Endothelial cell of umbilical vein (primary cell): ENCODE measurements around the gene PKDCC. TPM values are rescaled to one million over a fixed set of nuclear protein-coding genes. Genes with fewer than 3 reads are reported as not detected.
"Not testable (repeated sequence)": the region's sequence is repeated elsewhere in the genome, so short reads cannot be mapped to it uniquely, and the experiment has no call there.

Source experiments
- BruUV-seq: library from RNA; stranded (reverse); fragments of 400-500 nt; replicated peaks from 2 replicates; lab custom pipeline; 2021; lab: Mats Ljungman, UMichigan
- CTCF ChIA-PET: fragments of 300-600, 350-600 bp; sonication (Branson Sonifier 250); formaldehyde crosslinking; loops from one replicate; lab custom pipeline; 2021; ENCODE audit warnings: antibody characterized with exemption, inconsistent platforms; lab: Charles Lee
- POLR2A ChIA-PET: fragments of 300-600, 350-600 bp; sonication (Branson Sonifier 250); formaldehyde crosslinking; loops from one replicate; lab custom pipeline; 2021; ENCODE audit warnings: antibody characterized with exemption, inconsistent platforms; lab: Charles Lee
- DNase-seq: peaks from one replicate; pipeline ENCODE4 v3.0.0-alpha.2; 2011; ENCODE audit warnings: low read depth, low spot score
- FAIRE-seq: peaks from 2 replicates; lab custom pipeline; 2011; peaks lifted over from hg19 to GRCh38; lab: Jason Lieb, UNC
- H2AFZ ChIP-seq: 2 replicates; pipeline ENCODE4 v1.6.0; 2012; ENCODE audit warnings: low read depth, low read length, control low read depth, inconsistent platforms
- H3K27ac ChIP-seq: 2 replicates; pipeline ENCODE4 v1.5.1; 2011; ENCODE audit warnings: low read depth, mild to moderate bottlenecking, control low read depth, low read length, moderate library complexity; ENCODE audit not compliant: insufficient read depth
- H3K27me3 ChIP-seq, 2 experiments: 2 replicates each; pipeline versions ENCODE4 v1.6.0 to v1.6.1; 2011; ENCODE audit warnings: low read length in 2 of 2, mixed read lengths in 1 of 2; ENCODE audit not compliant: control insufficient read depth in 2 of 2, insufficient read depth in 2 of 2
- H3K36me3 ChIP-seq, 2 experiments: 2 replicates in 1 of 2; 3 replicates in 1 of 2; pipeline ENCODE4 v1.5.1; 2011; ENCODE audit warnings: low read length in 2 of 2, mild to moderate bottlenecking in 1 of 2, moderate library complexity in 1 of 2; ENCODE audit not compliant: control insufficient read depth in 2 of 2, insufficient read depth in 2 of 2; ENCODE audit errors: extremely low read depth in 1 of 2
- H3K4me1 ChIP-seq: 3 replicates; pipeline ENCODE4 v1.5.1; 2011; ENCODE audit warnings: mild to moderate bottlenecking, low read length; ENCODE audit not compliant: control insufficient read depth, insufficient read depth; ENCODE audit errors: extremely low read depth
- H3K4me2 ChIP-seq: 2 replicates; pipeline ENCODE4 v1.6.1; 2011; ENCODE audit warnings: low read length, control low read depth, mixed read lengths; ENCODE audit not compliant: insufficient read depth
- H3K4me3 ChIP-seq, 3 experiments: fragments of 200-600 bp in 1 of 3; sonication (generic), shearing (Covaris generic) in 1 of 3; replicated peaks in 1 of 3; 2 replicates each; pipeline ENCODE4 v1.5.1; 2011 to 2016; ENCODE audit warnings: control low read depth in 3 of 3, low read length in 3 of 3, mild to moderate bottlenecking in 2 of 3, inconsistent platforms in 1 of 3, low read depth in 1 of 3, moderate library complexity in 1 of 3; ENCODE audit not compliant: insufficient read depth in 1 of 3
- H3K79me2 ChIP-seq: 2 replicates; pipeline ENCODE4 v1.6.0; 2012; ENCODE audit warnings: low read length, inconsistent platforms; ENCODE audit not compliant: control insufficient read depth, insufficient read depth
- H3K9ac ChIP-seq: replicated peaks from 2 replicates; pipeline ENCODE3; 2011; ENCODE audit warnings: low read length, control low read depth; ENCODE audit not compliant: insufficient read depth; ENCODE audit errors: extremely low read depth
- H3K9me1 ChIP-seq: replicated peaks from 3 replicates; pipeline ENCODE4 v1.6.0; 2011; ENCODE audit warnings: mild to moderate bottlenecking, low read length; ENCODE audit not compliant: control insufficient read depth, insufficient read depth; ENCODE audit errors: extremely low read depth
- H3K9me3 ChIP-seq: replicated peaks from 2 replicates; pipeline ENCODE4 v1.5.1; 2012; ENCODE audit warnings: low read length, inconsistent platforms; ENCODE audit not compliant: control insufficient read depth, insufficient read depth
- H4K20me1 ChIP-seq: replicated peaks from 2 replicates; pipeline ENCODE3; 2011; ENCODE audit warnings: mild to moderate bottlenecking, low read length; ENCODE audit not compliant: control insufficient read depth, insufficient read depth; ENCODE audit errors: extremely low read depth
- CTCF ChIP-seq, 2 donors: IDR thresholded peaks; 1 replicate in 1 of 2; 2 replicates in 1 of 2; pipeline ENCODE4 v1.5.1; 2011; ENCODE audit warnings: low read length in 2 of 2, mild to moderate bottlenecking in 2 of 2, moderate library complexity in 2 of 2, control low read depth in 1 of 2, inconsistent platforms in 1 of 2, low read depth in 1 of 2; ENCODE audit not compliant: insufficient read depth in 1 of 2; ENCODE audit errors: extremely low read depth in 1 of 2
- EZH2 ChIP-seq: IDR thresholded peaks from 2 replicates; pipeline ENCODE4 v1.6.1; 2012; ENCODE audit warnings: borderline replicate concordance, low read depth, mild to moderate bottlenecking, moderate library complexity, low read length, inconsistent platforms; ENCODE audit not compliant: severe bottlenecking
- FOS ChIP-seq: IDR thresholded peaks from 2 replicates; pipeline ENCODE4 v1.6.1; 2011; ENCODE audit warnings: mild to moderate bottlenecking, low read length, moderate library complexity, borderline replicate concordance; ENCODE audit not compliant: insufficient read depth
- GATA2 ChIP-seq: IDR thresholded peaks from 2 replicates; pipeline ENCODE4 v1.7.0; 2011; ENCODE audit warnings: low read depth, mild to moderate bottlenecking, moderate library complexity, mixed read lengths, low read length; ENCODE audit not compliant: insufficient read length, insufficient read depth
- JUN ChIP-seq: IDR thresholded peaks from 2 replicates; pipeline ENCODE4 v1.6.1; 2011; ENCODE audit warnings: borderline replicate concordance, low read depth; ENCODE audit not compliant: insufficient read length, insufficient read depth
- MAX ChIP-seq: IDR thresholded peaks from 2 replicates; pipeline ENCODE4 v1.6.1; 2011; ENCODE audit not compliant: insufficient read depth, insufficient read length
- MYC ChIP-seq: IDR thresholded peaks from one replicate; pipeline ENCODE4 v1.6.1; 2011; ENCODE audit warnings: mild to moderate bottlenecking, low read depth, low read length
- POLR2A ChIP-seq: IDR thresholded peaks from 2 replicates; pipeline ENCODE4 v1.6.1; 2012; ENCODE audit warnings: low read depth, mild to moderate bottlenecking, control low read depth, low read length
- POLR2AphosphoS5 ChIP-seq: IDR thresholded peaks from 2 replicates; pipeline ENCODE4 v1.6.1; 2012; ENCODE audit warnings: low read depth, mild to moderate bottlenecking, control low read depth, low read length, moderate library complexity; ENCODE audit not compliant: insufficient read depth
- dilution Hi-C: fragments of 300-500 bp; cut with MboI; formaldehyde crosslinking; loops from one replicate; pipeline ENCODE4 v1.15.0; 2019; ENCODE audit warnings: low sequenced_read_pairs; ENCODE audit not compliant: extremely low pct_ligation_motif_present
- intact Hi-C: fragments of 100-400 bp; cut with micrococcal nuclease; formaldehyde crosslinking; loops from one replicate; pipeline ENCODE4 v1.10.0; 2022
- polyA plus RNA-seq, 4 experiments: library from polyadenylated mRNA; depleted of rRNA in 3 of 4; stranded (reverse) in 3 of 4; unstranded in 1 of 4; fragments of >200 nt; gene quantifications; 2 replicates each; pipeline versions ENCODE4 v1.2.1 to v1.2.3, GENCODE V29; 2011 to 2012; ENCODE audit warnings: missing spikeins in 1 of 4
- total RNA-seq: library from RNA; stranded (reverse); gene quantifications from 2 replicates; pipeline ENCODE4 v1.2.3, GENCODE V29; 2021

The PKDCC gene
- total and polyA plus RNA-seq, 2 donors (not counting 3 experiments of a cell fraction or from before 2014, with no cell fraction given), result 3.0 to 5.9 TPM

- Histone ChIP-seq H3K27me3 (peaks cover 5 to 7% of the 10 kb centered on the region in 2 experiments), H3K9me1 (no peaks in the 10 kb centered on the region), H3K27ac (no peak overlapping the region), H3K9me3 (no peaks in the 10 kb centered on the region), H3K4me2 (no peak overlapping the region), H3K9ac (no peak overlapping the region), H3K36me3 (no peaks in the 10 kb centered on the region), H2AFZ (no peak overlapping the region), H3K4me3 (no peak overlapping the region), H3K4me1 (no peaks in the 10 kb centered on the region), H3K79me2 (no peaks in the 10 kb centered on the region), H4K20me1 (no peaks in the 10 kb centered on the region)
- ChIA-PET POLR2A (interaction anchor here (0.6 kb wide), 1 partner anchor 12 kb away, joined by 3 read pairs; no protein-coding TSS in a partner anchor), CTCF (no interaction called here)
- no TSS peak for BruUV-seq
- DNase-seq (no peak), FAIRE-seq (no peak)
- dilution Hi-C loops (no loop called here), intact Hi-C loops (no loop called here)
- TF ChIP-seq POLR2AphosphoS5, result no peak
- no peak for TF ChIP-seq JUN
- no peak for TF ChIP-seq FOS
- TF ChIP-seq MAX, result no peak
- TF ChIP-seq EZH2, result no peak
- TF ChIP-seq GATA2, result no peak
- TF ChIP-seq POLR2A, result no peak
- TF ChIP-seq MYC, result no peak
- no peak for TF ChIP-seq CTCF (IDR thresholded peaks at IDR 0.05; ENCODE audit: extremely low read depth in 1 of 2, insufficient read depth in 1 of 2, low read depth in 1 of 2, low read length in 2 of 2)
Observed at GRCh38 chr2:42032745-42033144, 15.1 kb upstream of the PKDCC start.

GRCh38 chr2:42034096-42034495 lies 13.7 kb upstream of the PKDCC start:
- H3K79me2 ChIP-seq, DNase-seq, H3K4me2 ChIP-seq, H2AFZ ChIP-seq, H3K27ac ChIP-seq, H3K9me3 ChIP-seq, H3K9ac ChIP-seq, intact Hi-C loops, POLR2A ChIA-PET, H3K4me1 ChIP-seq, BruUV-seq, FAIRE-seq, H3K36me3 ChIP-seq, dilution Hi-C loops, H4K20me1 ChIP-seq, H3K27me3 ChIP-seq, H3K9me1 ChIP-seq, H3K4me3 ChIP-seq: not testable (repeated sequence)
- CTCF ChIA-PET, result interaction anchor here (1.0 kb wide), 1 partner anchor 14 kb away, joined by 3 read pairs; the partner anchor contains the start of gene PKDCC
